Measurements from ENCODE around the gene SATB2.

Gene SATB2

DNA sequence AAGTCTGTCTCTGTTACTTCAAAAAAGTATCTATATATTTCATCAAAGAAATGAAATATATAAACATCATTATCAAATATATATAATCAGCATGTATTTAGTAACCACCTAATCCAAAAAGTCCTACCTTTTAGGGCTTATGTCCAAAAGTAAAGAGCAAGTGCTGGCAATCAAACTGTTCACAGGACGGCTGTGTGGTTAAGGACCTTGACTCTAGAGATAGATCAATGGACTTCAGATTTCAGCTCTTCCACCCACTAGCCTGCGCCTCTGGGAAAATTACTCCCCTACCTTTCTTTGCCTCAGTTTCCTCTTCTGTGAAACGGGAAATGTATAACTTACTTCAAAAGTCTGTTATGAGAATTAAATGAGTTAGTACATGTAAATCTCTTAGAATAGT lies 29.4 kb downstream of the SATB2 start (continued):
- TF ChIP-seq ZNF510 (tag by site-specific recombination; IDR thresholded peaks at IDR 0.05; ENCODE audit: insufficient replicate concordance) (no peak), GLIS2 (tag by site-specific recombination; IDR thresholded peaks at IDR 0.05) (no peak), ZNF157 (tag by site-specific recombination; IDR thresholded peaks at IDR 0.05) (no peak), ZNF677 (tag by site-specific recombination; IDR thresholded peaks at IDR 0.05) (no peak), OVOL3 (tag by site-specific recombination; IDR thresholded peaks at IDR 0.05) (no peak)
- TF ChIP-seq, protein P1, sequence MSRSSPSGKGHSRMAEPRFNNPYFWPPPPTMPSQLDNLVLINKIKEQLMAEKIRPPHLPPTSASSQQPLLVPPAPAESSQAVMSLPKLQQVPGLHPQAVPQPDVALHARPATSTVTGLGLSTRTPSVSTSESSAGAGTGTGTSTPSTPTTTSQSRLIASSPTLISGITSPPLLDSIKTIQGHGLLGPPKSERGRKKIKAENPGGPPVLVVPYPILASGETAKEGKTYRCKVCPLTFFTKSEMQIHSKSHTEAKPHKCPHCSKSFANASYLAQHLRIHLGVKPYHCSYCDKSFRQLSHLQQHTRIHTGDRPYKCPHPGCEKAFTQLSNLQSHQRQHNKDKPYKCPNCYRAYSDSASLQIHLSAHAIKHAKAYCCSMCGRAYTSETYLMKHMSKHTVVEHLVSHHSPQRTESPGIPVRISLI (tag by site-specific recombination; IDR thresholded peaks at IDR 0.05): no peak

DNA sequence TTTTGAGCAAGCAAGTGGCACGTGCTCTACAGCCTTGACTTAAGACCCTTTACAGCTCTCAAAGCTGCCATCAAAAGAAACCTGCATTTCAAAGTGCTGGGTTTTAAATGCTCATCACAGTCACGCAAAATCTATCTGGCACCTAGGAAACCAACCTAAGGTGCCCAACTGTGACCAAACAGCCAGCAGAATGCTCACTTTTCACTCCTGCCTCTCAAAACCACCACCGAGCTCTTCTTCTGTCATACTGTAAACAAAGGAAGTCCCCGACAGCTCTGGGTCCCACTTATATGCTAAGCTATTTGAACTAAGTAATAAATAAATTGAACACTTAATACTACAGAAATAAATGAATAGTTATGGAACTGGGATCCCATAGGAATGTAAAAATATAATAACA lies 33.6 kb downstream of the SATB2 start:
- TF ChIP-seq ZBTB17 (tag by site-specific recombination; IDR thresholded peaks at IDR 0.05) (no peak), SCRT2 (tag by site-specific recombination; IDR thresholded peaks at IDR 0.05) (no peak)
- TF ChIP-seq, protein P2, sequence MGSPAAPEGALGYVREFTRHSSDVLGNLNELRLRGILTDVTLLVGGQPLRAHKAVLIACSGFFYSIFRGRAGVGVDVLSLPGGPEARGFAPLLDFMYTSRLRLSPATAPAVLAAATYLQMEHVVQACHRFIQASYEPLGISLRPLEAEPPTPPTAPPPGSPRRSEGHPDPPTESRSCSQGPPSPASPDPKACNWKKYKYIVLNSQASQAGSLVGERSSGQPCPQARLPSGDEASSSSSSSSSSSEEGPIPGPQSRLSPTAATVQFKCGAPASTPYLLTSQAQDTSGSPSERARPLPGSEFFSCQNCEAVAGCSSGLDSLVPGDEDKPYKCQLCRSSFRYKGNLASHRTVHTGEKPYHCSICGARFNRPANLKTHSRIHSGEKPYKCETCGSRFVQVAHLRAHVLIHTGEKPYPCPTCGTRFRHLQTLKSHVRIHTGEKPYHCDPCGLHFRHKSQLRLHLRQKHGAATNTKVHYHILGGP (tag by site-specific recombination; IDR thresholded peaks at IDR 0.05): no peak
- TF ChIP-seq, protein P3, sequence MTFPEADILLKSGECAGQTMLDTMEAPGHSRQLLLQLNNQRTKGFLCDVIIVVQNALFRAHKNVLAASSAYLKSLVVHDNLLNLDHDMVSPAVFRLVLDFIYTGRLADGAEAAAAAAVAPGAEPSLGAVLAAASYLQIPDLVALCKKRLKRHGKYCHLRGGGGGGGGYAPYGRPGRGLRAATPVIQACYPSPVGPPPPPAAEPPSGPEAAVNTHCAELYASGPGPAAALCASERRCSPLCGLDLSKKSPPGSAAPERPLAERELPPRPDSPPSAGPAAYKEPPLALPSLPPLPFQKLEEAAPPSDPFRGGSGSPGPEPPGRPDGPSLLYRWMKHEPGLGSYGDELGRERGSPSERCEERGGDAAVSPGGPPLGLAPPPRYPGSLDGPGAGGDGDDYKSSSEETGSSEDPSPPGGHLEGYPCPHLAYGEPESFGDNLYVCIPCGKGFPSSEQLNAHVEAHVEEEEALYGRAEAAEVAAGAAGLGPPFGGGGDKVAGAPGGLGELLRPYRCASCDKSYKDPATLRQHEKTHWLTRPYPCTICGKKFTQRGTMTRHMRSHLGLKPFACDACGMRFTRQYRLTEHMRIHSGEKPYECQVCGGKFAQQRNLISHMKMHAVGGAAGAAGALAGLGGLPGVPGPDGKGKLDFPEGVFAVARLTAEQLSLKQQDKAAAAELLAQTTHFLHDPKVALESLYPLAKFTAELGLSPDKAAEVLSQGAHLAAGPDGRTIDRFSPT (tag by site-specific recombination; IDR thresholded peaks at IDR 0.05): no peak
- Histone ChIP-seq H3K36me3 (ENCODE audit: control insufficient read depth in 2 of 2, insufficient read depth in 1 of 2, low read length in 2 of 2) (peaks cover 11 to 45% of the 10 kb centered on the region in 2 experiments), H3K27ac (ENCODE audit: extremely low read depth, low read depth, low read length) (no peak overlapping the region), H3K4me1 (ENCODE audit: control insufficient read depth, insufficient read depth, low read length) (no peaks in the 10 kb centered on the region), H3K4me3 (ENCODE audit: low read depth, low read length) (no peak overlapping the region), H3K9me3 (ENCODE audit: control insufficient read depth, insufficient read depth, low read depth, low read length) (no peaks in the 10 kb centered on the region)
- ChIA-PET POLR2A (no interaction called here), CTCF (interaction anchor here (0.5 kb wide), 1 partner anchor 15 kb away, joined by 3 read pairs; no protein-coding TSS in a partner anchor)

- ChIA-PET CTCF (no interaction called here), POLR2A (no interaction called here)
Observed at GRCh38 chr2:199419428-199419827, 38.3 kb downstream of the SATB2 start.

More at GRCh38 chr2:199419428-199419827, 38.3 kb downstream of the SATB2 start:
- Histone ChIP-seq H3K36me3 (ENCODE audit: control insufficient read depth in 2 of 2, insufficient read depth in 1 of 2, low read length in 2 of 2) (peaks cover under 1 to 59% of the 10 kb centered on the region in 2 experiments; a peak in 2 of 3 replicates), H3K4me3 (ENCODE audit: low read depth, low read length) (no peak overlapping the region), H3K27ac (ENCODE audit: extremely low read depth, low read depth, low read length) (no peak overlapping the region), H3K4me1 (ENCODE audit: control insufficient read depth, insufficient read depth, low read length) (no peaks in the 10 kb centered on the region), H3K9me3 (ENCODE audit: control insufficient read depth, insufficient read depth, low read depth, low read length) (no peaks in the 10 kb centered on the region)
- TF ChIP-seq ZNF341 (tag by site-specific recombination; IDR thresholded peaks at IDR 0.05; ENCODE audit: low read depth) (no peak), GLIS1 (tag by site-specific recombination; IDR thresholded peaks at IDR 0.05) (no peak), ZNF776 (tag by site-specific recombination; IDR thresholded peaks at IDR 0.05; ENCODE audit: borderline replicate concordance) (no peak), ZBTB21 (tag by site-specific recombination; IDR thresholded peaks at IDR 0.05) (no peak), KLF17 (tag by site-specific recombination; IDR thresholded peaks at IDR 0.05) (no peak), ZNF473 (tag by site-specific recombination; IDR thresholded peaks at IDR 0.05) (no peak), KLF9 (tag by site-specific recombination; IDR thresholded peaks at IDR 0.05; ENCODE audit: low read depth) (no peak), KLF1 (tag by site-specific recombination; IDR thresholded peaks at IDR 0.05) (no peak), ZNF10 (tag by site-specific recombination; IDR thresholded peaks at IDR 0.05) (no peak)
- TF ChIP-seq, protein P4, sequence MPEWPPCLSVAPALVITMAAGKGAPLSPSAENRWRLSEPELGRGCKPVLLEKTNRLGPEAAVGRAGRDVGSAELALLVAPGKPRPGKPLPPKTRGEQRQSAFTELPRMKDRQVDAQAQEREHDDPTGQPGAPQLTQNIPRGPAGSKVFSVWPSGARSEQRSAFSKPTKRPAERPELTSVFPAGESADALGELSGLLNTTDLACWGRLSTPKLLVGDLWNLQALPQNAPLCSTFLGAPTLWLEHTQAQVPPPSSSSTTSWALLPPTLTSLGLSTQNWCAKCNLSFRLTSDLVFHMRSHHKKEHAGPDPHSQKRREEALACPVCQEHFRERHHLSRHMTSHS (tag by site-specific recombination; IDR thresholded peaks at IDR 0.05): no peak

All from HEK293 (cell line).